Measurements from ENCODE around the gene RGS5.

DNA sequence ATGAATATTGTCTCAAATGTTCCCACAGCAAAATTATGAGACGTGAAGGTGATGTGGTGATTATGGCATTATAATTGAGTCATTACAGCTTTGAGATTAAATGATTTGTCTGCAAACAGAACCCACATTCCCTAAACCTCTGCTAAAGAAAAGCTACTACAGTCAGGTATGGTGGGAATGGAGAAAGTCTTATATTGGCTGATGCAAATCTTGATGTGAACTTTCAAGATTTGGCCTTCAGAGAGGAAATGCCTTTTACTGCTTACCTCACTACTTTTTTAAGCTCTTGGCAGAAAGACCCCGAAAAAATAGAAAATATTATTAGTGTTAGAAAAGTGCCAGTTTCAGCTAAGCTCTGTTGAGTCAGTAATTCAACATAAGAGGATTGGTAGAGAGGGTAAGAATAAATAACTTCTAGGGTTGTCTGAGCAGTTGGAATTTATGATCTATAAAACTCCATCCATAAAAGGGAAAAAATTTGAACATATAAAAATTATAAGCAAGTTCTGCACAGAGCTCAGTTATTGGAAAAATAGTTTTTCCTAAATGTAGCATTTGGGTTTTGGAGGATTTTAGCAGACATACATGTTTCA, 47.8 kb upstream of the RGS5 start:
- TF ChIP-seq, protein P1, sequence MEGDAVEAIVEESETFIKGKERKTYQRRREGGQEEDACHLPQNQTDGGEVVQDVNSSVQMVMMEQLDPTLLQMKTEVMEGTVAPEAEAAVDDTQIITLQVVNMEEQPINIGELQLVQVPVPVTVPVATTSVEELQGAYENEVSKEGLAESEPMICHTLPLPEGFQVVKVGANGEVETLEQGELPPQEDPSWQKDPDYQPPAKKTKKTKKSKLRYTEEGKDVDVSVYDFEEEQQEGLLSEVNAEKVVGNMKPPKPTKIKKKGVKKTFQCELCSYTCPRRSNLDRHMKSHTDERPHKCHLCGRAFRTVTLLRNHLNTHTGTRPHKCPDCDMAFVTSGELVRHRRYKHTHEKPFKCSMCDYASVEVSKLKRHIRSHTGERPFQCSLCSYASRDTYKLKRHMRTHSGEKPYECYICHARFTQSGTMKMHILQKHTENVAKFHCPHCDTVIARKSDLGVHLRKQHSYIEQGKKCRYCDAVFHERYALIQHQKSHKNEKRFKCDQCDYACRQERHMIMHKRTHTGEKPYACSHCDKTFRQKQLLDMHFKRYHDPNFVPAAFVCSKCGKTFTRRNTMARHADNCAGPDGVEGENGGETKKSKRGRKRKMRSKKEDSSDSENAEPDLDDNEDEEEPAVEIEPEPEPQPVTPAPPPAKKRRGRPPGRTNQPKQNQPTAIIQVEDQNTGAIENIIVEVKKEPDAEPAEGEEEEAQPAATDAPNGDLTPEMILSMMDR (IDR thresholded peaks at IDR 0.05 in 2 of 3, conservative IDR thresholded peaks at IDR 0.05 in 1 of 3; ENCODE audit: borderline replicate concordance in 1 of 3, insufficient read depth in 1 of 3, low read depth in 2 of 3, low read length in 2 of 3), result no peak
- TF ChIP-seq SIN3A (IDR thresholded peaks at IDR 0.05; ENCODE audit: low read depth) (no peak), POLR2A (IDR thresholded peaks at IDR 0.05; ENCODE audit: borderline replicate concordance, extremely low read depth, insufficient read depth, insufficient read length) (no peak), ZFX (IDR thresholded peaks at IDR 0.05) (no peak), POLR2AphosphoS5 (IDR thresholded peaks at IDR 0.05; ENCODE audit: low read depth, low read length) (no peak), SRF (IDR thresholded peaks at IDR 0.05; ENCODE audit: low read depth) (no peak), RAD21 (IDR thresholded peaks at IDR 0.05; ENCODE audit: low read depth) (no peak), YY1 (IDR thresholded peaks at IDR 0.05; ENCODE audit: extremely low read depth, insufficient replicate concordance, low read depth, low read length) (no peak), CBX3 (IDR thresholded peaks at IDR 0.05; ENCODE audit: low read depth) (no peak), EZH2 (IDR thresholded peaks at IDR 0.05) (no peak), EZH2phosphoT487 (IDR thresholded peaks at IDR 0.05; ENCODE audit: borderline replicate concordance) (no peak)

Measured in HCT116 (cell line).